Stimulated activated CD4-positive, alpha-beta T cell treated with anti-CD3 and anti-CD28 coated beads, TNF-alpha, amount 100 ng/mL, for 48 hours (primary cell): ENCODE measurements around the gene AK5.
"Not testable (repeated sequence)": the region's sequence is repeated elsewhere in the genome, so short reads cannot be mapped to it uniquely, and the experiment has no call there.

ENCODE experiments used
- DNase-seq, 3 donors: peaks; one replicate each; pipeline ENCODE4 v3.0.0-alpha.2; 2020; ENCODE audit warnings: low read depth in 3 of 3

Gene AK5

DNA sequence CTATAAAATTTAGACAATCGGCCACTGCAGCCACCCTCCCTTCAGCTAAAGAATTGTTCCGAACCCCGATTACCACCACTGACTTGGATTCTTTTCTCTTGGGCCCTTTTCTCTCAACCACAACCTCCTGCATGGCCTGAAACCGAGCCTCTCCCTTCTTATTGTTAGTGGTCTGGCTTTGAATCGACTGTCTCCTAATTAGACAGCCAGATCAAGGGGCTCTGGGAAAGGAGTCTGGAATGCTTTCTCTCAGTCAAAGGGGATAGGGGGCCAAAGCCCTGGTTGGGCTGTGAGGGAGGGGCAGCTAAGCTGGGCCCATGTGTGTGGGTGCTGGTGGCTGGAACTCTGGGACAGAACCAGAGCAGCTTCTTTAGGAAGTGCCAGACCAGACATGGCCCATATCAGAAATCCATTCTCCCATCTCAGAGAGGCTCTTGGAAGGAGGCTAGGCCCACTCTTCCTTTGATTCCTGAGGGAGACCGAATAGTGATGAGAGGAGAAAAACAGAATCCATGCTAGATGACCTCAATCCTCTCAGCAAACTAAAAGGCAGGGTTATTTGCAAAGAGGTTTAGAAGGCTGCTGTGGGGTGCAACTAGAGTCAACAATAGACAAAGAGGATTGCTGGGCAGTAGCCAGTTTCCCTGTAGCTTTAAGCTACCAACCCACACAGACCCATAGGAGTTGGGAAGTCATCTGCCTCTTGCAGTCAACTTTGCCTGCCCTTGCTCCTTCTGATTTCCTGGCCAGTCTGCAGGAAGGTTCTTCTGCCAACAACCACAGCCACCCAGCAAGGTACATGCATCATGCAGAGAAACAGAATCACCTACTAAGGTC, 117.6 kb downstream of the AK5 start:
- no peak for DNase-seq

DNA sequence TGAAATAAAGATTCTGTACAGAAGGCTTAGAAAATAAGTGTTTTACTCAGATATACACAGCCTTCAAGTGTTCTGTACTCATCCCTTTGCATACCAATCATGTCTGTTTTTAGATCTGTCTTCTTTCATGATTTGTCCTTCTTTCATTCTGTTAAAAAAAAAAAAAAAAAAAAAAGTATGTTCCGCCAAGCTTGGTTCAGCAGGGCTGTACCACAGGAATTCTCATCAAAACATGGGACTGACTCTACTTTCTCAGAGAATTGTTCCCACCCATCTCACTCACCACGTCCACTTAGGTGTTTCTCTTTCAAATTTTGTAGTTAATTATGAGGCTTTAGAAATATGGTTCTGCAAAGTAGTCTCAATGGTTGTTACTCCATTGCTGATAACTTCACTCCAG, 119.0 kb downstream of the AK5 start:
- DNase-seq, result no peak

DNA sequence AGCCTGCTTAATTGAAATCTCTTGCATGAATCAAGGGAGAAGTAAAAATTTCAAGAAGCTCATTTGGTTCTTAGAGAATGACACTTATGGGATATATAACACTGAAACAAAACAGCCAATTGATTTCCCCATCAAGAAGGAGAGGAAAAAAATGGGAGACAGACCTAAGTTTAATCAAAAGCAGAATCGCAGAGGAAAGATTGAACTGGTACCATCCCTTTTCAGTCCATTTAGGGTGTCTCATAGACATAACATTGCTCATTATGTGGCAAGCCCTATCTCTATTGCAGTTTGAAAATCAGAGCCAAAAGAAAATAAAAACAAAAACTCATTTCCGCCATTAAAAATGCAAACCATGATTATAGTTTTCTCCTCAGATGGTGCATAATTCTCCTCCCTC, 119.6 kb downstream of the AK5 start:
- no peak for DNase-seq

DNA sequence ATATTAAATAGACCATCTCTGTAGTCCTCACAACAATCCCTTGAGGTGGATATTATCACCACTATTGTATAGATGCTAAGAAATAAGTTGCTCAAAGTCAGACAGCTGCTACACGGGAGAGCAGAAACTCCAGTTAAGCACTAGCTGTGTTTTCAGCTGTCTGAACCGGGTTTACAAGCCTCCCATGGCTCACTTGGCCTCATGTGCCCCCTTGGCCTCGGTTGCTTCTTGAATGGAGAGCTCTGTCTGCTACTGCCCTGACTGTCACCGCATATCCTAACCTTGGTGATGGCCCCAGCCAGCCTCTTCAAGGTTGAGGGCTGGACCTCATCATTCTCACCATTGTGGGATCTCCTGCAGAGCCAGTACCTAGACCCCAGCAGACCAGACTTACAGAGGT, 123.4 kb downstream of the AK5 start:
- no peak for DNase-seq

DNA sequence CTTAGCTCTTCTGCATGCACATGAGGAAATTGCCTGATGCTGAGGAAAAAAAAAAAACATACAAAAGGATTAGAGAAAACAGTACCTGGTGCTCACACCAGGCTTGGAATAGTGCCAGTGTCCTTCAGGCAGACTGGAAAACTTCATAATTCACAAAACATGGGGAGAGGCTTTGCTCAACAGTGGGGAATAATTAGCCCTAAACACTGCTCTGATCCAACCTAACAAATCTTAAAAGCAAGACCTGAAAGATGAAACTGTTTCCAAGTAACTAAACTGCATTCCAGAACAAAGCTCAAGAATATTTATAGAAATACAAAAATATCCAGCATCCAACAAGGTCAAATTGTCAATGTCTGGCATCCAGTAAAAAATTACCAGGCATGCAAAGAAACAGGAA, 124.8 kb downstream of the AK5 start:
- DNase-seq, result no peak

DNA sequence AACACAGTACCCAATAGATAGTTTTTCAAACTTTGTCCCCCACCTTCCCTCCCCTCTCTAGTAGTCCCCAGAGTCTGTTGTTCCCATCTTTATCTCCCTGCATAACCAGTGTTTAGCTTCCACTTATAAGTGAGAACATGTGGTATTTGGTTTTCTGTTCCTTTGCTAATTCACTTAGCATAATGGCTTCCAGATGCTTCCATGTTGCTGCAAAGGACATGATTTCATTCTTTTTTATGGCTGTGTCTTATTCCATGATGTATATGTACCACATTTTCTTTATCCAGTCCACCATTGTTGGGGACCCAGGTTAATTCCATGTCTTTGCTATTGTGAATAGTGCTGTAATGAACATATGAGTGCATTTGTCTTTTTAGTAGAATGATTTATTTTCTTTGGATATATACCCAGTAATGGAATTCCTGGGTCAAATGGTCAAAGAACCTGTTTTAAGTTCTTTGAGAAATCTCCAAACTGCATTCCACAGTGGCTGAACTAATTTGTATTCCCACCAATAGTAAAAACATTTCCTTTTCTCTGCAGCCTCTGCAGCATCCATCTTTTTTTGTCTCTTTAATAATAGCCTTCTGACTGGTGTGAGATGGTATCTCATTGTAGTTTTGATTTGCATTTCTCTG, 126.0 kb downstream of the AK5 start:
- DNase-seq, result no peak

DNA sequence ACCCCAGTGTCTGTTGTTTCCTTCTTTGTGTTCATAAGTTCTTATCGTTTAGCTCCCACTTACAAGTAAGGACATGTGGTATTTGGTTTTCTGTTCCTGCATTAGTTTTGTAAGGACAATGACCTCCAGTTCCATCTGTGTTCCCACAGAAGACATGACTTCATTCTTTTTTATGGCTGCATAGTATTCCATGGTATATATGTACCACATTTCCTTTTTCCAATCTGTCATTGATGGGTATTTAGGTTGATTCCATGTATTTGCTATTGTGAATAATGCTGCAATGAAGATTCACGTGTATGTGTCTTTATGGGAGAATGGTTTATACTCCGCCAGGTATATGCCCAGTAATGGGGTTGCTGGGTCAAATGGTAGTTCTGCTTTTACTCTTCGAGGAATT, 127.1 kb downstream of the AK5 start:
- not testable (repeated sequence) for DNase-seq

DNA sequence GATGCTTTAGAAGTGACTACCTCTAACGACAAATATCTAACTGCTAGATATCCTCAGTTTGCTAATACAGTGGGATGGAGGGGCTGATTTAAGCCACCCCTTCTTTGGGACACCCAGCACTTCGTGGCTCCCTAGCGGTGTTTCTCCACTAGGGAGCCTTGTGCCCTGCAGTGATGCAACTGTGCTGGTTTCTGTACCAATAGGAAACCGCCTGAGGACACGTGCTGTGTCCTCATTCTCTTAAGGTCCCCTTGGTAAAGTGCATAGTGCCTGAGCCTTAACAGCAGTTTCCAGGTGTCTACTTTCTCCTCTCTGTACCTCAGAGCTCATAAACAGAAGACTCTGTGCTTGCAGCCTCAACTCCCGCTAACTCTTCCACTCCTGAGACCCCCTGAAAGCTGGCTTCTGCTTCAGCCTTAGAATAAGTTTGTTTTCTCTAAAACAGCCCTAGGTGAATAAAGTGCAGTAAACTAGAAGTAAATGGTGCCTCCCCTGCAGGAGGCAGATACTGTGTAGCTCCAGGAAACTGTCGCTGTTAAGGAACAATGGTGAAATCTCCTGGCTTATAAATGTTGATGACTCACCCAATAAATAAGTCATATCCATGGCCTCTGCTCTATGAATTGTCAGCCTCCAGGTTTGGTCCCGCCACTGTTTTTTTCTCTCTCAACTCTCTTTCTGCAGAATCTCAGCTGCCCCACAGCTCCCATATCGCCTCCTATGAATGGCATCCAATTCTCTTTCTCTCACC, 130.4 kb downstream of the AK5 start:
- DNase-seq, result no peak

DNA sequence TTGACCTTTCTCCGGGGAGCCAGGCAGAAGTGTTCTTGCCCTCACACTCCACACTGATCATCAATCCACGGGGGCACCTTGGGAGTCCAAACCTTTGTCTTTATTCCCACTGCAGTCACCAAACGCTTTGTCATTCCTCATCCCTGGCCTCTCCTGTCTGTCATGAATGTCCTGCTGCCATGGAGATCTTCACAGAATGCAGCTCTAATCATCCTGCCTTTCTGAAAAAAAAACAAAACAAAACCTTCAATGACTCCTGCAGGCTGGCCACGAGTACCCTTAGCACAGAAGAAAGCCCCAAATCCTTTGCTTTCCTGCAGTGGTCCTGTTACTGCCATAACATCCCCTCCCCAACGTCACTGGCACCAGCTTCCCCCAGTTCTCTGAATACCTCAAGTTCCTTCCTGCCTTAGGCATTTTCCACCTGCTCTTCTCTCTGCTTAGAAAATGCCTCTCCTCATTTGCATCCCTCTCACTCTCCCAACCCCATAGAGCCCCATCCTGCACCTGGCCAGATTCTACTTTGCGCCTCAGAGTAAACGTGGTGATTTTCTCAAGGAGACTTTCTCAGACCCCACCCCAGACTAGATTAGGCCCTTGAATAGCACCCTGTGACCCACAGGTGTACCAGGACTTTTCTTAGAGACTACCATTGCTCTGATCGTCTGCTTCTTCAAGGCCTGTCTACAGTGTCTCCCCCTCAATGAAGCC, 131.2 kb downstream of the AK5 start:
- DNase-seq, result no peak

DNA sequence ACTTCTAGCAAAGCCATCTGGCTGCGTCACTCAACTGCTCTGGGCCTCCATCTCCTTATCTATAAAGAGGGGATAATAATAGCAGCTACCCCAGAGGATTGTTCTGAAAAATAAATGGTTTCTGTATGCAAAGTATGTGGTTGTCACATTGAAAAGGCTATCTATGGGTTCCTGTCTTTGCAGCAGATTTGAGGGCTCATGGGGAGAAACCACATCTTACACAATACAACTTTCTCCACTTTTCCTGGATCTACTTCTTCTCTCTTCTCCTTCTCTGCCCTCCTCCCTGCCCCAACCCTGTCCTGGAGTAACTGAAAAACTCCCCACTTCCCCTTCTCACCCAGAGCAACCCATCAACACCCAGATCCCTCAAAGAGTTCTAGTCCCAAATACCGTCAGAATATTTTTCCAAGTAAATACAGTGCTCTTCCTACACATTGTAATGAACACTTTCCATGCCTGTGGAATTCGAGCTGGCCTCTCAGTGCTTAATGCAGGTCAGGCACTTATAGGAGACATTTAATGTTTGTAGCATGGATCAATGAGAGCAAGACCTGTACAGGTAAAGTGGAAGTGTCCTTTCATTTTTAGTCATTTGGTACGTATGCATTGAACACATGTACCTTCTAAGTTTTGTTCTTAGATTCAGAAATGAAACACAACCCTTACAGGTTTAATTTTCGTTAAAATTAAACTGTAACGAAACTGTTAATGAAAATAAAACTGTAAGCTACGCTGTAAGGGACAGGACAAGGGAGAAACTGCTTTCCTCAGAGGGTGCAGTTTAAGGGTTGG, 131.9 kb downstream of the AK5 start:
- DNase-seq, result no peak

DNA sequence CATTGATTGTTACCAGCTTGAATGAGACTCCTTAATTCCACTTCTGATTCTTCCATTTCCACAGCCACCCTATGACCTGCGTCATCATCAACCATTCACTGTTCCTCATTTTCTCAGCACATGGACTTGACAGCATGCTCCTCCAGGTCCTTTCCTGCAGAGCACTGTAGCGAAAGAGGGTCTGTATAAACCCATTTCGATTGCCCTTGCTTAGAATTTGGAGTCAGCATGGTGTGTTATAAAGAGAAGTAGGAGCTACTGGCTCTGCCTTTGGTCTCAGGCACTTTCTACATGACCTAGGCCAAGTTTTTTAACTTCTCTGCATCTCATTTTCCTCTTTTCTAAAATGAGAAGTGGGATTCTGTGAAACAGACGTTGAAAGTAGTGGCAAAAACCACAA, 133.8 kb downstream of the AK5 start:
- no peak for DNase-seq

DNA sequence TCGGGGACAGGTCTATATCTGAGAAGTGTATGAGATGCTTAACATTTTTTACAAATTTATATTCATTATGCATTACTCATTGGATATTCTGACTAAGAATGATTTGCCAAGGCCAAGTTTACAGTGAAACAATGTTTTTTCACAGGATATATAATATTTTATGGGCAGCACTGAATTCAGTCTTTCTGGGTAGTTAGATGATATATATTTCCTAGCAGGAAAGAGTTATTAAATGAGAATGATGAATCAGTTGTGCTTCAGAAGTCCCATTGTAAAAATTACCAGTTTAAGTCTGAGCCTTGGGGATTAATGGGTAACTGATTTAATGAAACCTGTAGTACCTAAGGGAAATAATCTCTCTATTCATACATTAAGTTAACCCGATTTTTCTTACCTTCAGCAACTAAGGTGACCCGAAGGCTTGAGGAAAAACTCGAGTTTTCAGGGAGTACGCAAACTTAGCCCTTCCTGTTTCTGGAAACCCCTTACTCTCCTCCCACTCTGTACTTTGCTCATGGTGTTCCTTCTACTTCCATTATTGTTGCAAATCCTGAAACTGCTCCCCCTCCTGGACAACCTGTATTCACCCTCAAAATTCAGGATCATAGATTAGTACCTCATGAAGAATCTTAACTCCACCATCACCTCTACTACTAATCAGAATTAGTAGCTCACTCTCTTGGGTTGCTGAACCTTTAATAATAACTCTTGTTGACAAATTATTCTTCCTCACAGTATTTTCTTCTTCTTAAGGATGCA, 135.1 kb downstream of the AK5 start:
- DNase-seq, result no peak

DNA sequence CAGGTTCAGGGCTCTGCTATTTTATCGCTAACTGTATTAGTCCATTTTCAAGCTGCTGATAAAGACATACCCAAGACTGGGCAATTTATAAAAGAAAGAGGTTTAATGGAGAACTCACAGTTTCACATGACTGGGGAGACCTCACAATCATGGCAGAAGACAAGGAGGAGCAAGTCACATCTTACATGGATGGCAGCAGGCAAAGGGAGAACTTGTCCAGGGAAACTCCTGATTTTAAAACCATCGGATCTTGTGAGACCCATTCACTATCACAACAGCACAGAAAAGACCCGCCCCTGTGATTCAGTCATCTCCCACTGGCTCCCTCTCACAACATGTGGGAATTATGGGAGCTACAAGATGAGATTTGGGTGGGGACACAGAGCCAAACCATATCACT, 136.2 kb downstream of the AK5 start:
- DNase-seq, result not testable (repeated sequence)

DNA sequence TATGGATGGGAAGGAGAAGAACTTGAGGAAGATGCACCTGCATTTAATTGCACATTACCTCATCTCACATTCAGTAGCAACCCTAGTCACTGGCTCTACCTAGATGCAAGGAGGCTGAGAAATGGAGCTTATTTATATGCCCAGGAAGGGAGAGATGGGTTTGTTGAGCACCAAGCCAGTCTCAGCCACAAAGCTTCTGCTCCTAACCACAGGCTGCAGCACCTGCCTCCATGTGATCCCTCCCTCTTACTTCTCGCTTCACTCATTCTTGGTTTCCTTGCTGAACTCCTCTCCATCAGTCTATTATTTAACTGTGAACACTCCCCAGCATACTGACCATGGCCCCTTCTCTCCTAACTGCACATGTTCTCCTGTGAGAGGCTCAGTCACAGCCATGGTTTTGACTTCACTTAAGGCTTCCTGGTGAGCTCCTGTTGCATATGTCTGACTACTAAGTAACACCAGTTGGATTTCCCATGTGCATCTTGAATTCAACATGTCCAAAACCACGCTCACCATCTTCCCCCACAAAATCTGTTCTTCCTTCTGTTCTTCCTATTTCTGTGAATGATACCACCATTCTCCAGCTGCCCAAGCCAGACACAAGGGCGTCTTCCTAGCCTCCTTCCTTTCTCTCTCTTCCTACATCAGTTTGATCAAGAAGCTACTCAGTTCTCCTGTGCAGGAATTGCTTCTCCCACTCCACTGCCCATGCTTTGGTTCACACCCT, 139.8 kb downstream of the AK5 start:
- no peak for DNase-seq

DNA sequence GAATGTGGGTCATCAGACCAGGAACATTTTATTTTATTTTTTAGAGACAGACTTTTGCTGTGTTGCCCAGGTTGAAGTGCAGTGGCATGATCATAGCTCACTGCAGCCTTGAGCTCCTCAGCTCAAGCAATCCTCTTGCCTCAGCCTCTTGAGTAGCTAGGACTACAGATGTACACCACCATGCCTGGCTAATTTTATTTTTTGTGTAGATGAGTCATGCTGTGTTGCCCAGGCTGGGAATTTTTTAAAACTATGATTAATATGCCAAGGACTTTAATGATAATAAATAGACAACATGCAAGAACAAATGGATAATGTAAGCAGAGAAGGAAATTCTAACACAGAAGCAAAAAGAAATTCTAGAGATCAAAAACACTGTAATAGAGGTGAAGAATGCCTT, 142.4 kb downstream of the AK5 start:
- DNase-seq, result no peak

DNA sequence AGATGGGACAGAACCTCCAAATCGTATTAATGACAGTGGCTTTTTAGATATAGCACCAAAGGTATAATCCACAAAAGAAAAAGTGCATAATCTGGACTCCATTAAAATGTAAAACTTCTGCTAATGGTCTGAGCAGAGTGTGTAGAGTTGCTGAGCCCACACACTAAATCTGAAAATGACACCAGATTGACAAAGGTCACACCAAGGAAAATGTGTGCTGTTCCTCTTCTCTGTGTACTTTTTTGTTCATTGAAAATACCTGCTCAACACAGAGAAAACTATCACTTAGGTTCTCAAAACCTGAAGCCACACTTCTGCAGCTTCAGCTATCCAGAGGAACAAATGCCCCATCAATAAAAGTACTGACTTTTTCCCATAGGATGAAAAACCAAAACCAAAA, 146.2 kb downstream of the AK5 start:
- DNase-seq, result no peak

DNA sequence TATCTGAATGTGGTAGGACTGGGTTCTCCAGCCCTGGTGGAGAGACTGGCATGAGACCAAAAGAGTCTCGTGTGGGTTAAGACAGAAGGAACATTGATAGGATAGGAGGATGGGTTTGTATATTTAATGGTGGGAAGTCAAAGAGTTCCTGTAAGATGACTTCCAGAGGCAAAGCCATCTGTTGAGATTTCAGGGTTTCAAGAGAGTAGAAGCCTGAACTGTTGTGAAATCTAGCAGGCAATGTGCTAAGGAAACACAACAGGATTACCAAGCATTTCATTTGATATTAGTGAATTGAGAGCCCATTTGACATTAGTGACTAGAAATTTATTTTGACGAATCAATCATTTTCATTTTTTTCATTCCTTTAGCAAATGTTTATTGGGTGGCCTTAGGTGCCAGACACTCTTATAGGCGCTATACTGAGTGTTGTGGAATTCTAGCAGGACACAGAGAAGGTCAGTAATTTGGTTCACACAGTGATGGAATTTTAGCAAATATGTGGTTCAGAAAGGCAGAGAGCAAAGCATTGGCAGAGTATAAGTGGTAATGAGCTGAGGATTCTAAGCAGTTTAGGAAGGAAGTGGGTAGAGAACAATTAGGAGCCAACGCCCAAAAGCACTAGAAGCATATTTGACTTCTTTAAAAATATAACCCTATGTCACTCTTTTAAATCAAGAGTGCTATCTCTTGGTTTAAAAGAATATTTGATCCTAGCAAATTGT, 149.3 kb downstream of the AK5 start:
- no peak for DNase-seq

DNA sequence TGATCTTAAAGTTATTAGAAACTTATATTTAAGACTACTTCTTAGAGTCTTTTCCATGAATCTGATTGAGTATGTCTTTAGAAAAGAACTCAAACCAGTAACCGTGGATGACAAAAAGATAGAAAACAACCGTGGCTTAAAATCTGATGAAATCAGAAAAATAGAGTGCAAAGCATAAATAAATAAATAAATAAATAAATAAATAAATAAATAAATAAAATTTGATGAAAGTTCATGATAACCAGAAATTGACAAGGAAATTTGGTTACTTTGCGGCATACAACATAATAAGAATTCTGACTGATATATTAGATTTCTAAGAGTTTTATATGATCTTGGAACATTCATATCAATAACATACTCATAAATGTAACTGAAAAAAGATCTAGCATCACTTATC, 152.1 kb downstream of the AK5 start:
- no peak for DNase-seq

DNA sequence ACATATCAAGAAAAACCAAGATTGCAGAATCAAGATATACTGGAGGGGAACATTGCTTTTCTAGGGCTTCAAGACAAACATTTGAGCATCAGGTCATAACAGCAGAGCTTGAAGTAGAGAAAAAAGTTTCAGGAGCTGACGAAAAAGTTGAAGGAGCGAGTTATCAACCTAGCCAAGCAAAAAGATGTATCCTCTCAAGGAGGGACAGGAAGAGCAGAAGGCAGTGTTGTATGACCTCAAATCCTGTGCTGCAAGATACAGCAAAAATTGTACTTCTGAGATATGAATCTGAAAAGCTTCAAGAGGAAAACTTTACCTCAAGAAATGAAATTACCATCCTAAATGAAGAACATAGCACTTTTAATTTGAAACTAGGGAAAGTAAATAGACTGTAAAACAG, 153.1 kb downstream of the AK5 start:
- DNase-seq, result no peak
